Bladder microvascular endothelial cell (primary cell): ENCODE data around the gene VRK3. TPM values are rescaled to one million over a fixed set of nuclear protein-coding genes. Genes with fewer than 3 reads are reported as not detected.

Source experiments
- total RNA-seq: library from RNA; depleted of rRNA; stranded (reverse); fragments of >200 nt; gene quantifications from 2 replicates; pipeline ENCODE4 v1.2.3, GENCODE V29; 2014

Gene VRK3
- total RNA-seq, result 15.2 and 20.6 TPM in 2 replicates

DNA sequence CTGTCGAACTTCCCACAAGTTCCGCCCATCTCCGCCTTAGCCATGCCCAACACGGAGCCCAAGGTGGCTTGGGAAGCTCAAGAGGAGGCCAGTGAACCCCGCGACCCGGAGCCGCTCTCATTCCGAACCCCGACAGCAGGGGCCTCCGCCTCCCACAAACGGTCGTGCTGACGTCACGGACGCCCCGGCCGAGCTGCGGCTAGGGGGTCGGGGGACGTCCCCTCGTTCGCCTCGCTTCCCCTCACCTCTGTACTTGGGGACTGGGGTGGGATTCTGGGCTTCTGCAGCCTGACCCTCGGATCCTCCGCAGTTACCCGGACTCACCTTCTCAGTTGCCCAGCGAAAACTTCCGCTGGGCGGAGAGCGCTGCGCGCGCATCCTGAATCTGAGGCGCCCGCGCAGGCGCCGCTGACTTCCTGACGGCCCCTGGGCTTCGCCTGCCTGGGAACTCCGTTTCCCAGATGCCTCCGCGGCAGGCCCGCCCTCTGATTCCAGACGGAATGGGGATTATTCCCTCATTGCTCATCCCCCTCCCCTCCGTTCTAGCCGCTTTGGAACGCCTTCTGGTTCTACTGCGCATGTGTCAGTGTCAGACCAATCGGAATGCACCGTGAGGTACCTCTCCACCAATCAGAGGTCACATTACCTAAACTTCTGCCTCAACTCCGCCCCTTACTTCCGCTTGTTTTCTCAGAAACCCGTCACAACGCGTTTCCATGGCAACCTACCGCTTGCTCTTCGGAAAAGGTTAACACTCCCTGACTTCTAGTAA lies at the start of gene VRK3:
TSS of gene VRK3 (minus strand) at position 351 of the 772 bp plus-strand sequence. CDS start 9,210 bp downstream, outside the sequence.

GRCh38 chr19:50025794-50026549 lies 800 bp upstream of the VRK3 start, which contains the start of gene ZNF473:
ZNF473 (plus strand) TSS chr19:50026005; CDS start chr19:50031083, 5,078 bp downstream.

DNA sequence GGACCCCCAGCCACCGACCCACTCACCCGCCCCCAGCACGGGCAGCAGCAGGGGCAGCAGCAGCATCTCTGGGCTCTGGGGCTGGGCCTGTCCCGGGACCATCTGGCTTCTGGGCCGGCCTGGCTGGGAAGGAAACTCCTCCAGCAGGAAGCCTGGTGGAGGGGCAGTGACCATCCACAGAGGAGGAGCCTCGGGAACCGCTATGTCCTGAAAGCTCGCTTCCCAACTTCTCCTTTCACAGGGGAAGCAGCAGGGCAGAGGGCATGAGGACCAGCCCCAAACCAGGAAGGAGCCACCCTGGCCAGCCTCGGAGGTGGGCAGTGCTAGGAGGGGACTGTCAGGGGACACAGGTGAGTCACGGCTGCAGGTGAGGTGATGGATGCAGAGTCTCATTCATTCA lies 64.2 kb downstream of the VRK3 start, which contains the start of gene SIGLEC11:
TSS of gene SIGLEC11 (minus strand) at position 193 of the 400 bp plus-strand sequence. CDS start at position 102, 91 bp downstream.

GRCh38 chr19:49929121-49929610 lies 96.0 kb downstream of the VRK3 start, which contains the start of the genes ATF5 and NUP62:
ATF5 (plus strand) TSS chr19:49929205; CDS start chr19:49930851, 1,646 bp downstream.
NUP62 (minus strand) TSS chr19:49929504; CDS start chr19:49909807, 19,697 bp downstream.

Other genes with a start within 250 kb of the VRK3 start
- gene FUZ, start 212.1 kb downstream of the VRK3 start, total RNA-seq, result 19.3 and 20.0 TPM in 2 replicates
- 9.7 and 25.1 TPM in 2 replicates for gene MED25, start 207.1 kb downstream of the VRK3 start, total RNA-seq
- 37.2 and 79.3 TPM in 2 replicates for gene PTOV1, start 174.2 kb downstream of the VRK3 start, total RNA-seq
- 32.1 and 46.5 TPM in 2 replicates for gene PNKP, start 157.8 kb downstream of the VRK3 start, total RNA-seq
- 6.6 and 12.7 TPM in 2 replicates for gene AKT1S1, start 148.0 kb downstream of the VRK3 start, total RNA-seq
- 7.8 and 10.9 TPM in 2 replicates for gene TBC1D17, start 147.7 kb downstream of the VRK3 start, total RNA-seq
- 4.0 and 7.0 TPM in 2 replicates for gene IL4I1, start 128.5 kb downstream of the VRK3 start, total RNA-seq
- 3.4 and 5.8 TPM in 2 replicates for gene ATF5, start 96.2 kb downstream of the VRK3 start, total RNA-seq
- 21.0 and 49.7 TPM in 2 replicates for gene NUP62, start 95.9 kb downstream of the VRK3 start, total RNA-seq
- not detected in 2 replicates for gene SIGLEC11, start 64.2 kb downstream of the VRK3 start, total RNA-seq
- gene ZNF473, start 633 bp upstream of the VRK3 start, total RNA-seq, result 6.2 and 7.6 TPM in 2 replicates
- not detected in 2 replicates for gene IZUMO2, start 137.9 kb upstream of the VRK3 start, total RNA-seq
- 0.38 TPM in 1 of 2 replicates, not detected in the other for gene MYH14, start 178.2 kb upstream of the VRK3 start, total RNA-seq